HG02884 (cell line): ENCODE data around the gene IGLL1.

Source experiments
- ATAC-seq: cut with Tn5 transposase; IDR thresholded peaks from one replicate; pipeline ENCODE4 v1.9.1; 2021; ENCODE audit warnings: mild to moderate bottlenecking, moderate library complexity; ENCODE audit not compliant: unreplicated experiment

The IGLL1 gene

GRCh38 chr22:23530766-23531282 is 49.3 kb downstream of the IGLL1 start:
- no peak for ATAC-seq

GRCh38 chr22:23530106-23530505 is 50.0 kb downstream of the IGLL1 start:
- ATAC-seq: no peak

GRCh38 chr22:23529166-23530103 is 50.7 kb downstream of the IGLL1 start:
- no peak for ATAC-seq

GRCh38 chr22:23527971-23528740 is 51.9 kb downstream of the IGLL1 start:
- ATAC-seq: no peak

- ATAC-seq: no peak
Observed at GRCh38 chr22:23526596-23527316, 53.3 kb downstream of the IGLL1 start.

- no peak for ATAC-seq
Observed at GRCh38 chr22:23525510-23525909, 54.6 kb downstream of the IGLL1 start.

- no peak for ATAC-seq
Observed at GRCh38 chr22:23524226-23524625, 55.9 kb downstream of the IGLL1 start.

- ATAC-seq: no peak
Observed at GRCh38 chr22:23523713-23524112, 56.4 kb downstream of the IGLL1 start.
